Kidney (tissue), 14 donors: Measurements from ENCODE around the gene GABRR3. TPM values are rescaled to one million over a fixed set of nuclear protein-coding genes. Genes with fewer than 3 reads are reported as not detected.

Experiments used
- DNase-seq, 5 donors: peaks; one replicate each; pipeline ENCODE4 v3.0.0-alpha.2; 2013 to 2020
- FAIRE-seq: peaks from 2 replicates; lab custom pipeline; 2012; peaks lifted over from hg19 to GRCh38; lab: Jason Lieb, UNC
- H3K27ac ChIP-seq, 2 donors: one replicate each; pipeline ENCODE4 v1.7.0; 2013; ENCODE audit warnings: low read depth in 2 of 2, low read length in 2 of 2, inconsistent platforms in 1 of 2
- H3K27me3 ChIP-seq: one replicate; pipeline ENCODE4 v1.7.1; 2013; ENCODE audit warnings: low read length, inconsistent platforms; ENCODE audit not compliant: control insufficient read depth, insufficient read depth
- H3K36me3 ChIP-seq, 3 donors: one replicate each; pipeline versions ENCODE4 v1.7.0 to v1.7.1; 2013; ENCODE audit warnings: low read length in 3 of 3, control low read depth in 1 of 3, inconsistent platforms in 1 of 3; ENCODE audit not compliant: insufficient read depth in 3 of 3, control insufficient read depth in 2 of 3
- H3K4me1 ChIP-seq, 3 donors: one replicate each; pipeline versions ENCODE4 v1.7.0 to v1.7.1; 2013; ENCODE audit warnings: low read length in 3 of 3, inconsistent platforms in 1 of 3, low read depth in 1 of 3; ENCODE audit not compliant: control insufficient read depth in 2 of 3, insufficient read depth in 2 of 3
- H3K4me3 ChIP-seq, 3 donors: one replicate each; pipeline versions ENCODE4 v1.7.0 to v1.8.1; 2013; ENCODE audit warnings: low read length in 3 of 3, control low read depth in 1 of 3, inconsistent platforms in 1 of 3
- H3K9ac ChIP-seq, 3 donors: one replicate each; pipeline versions ENCODE4 v1.7.0 to v1.7.1; 2013; ENCODE audit warnings: low read length in 3 of 3, control low read depth in 1 of 3, inconsistent platforms in 1 of 3
- H3K9me3 ChIP-seq, 3 donors: one replicate each; pipeline versions ENCODE4 v1.7.0 to v1.7.1; 2013; ENCODE audit warnings: low read length in 3 of 3, control low read depth in 1 of 3, inconsistent platforms in 1 of 3; ENCODE audit not compliant: control insufficient read depth in 2 of 3, insufficient read depth in 1 of 3
- CTCF ChIP-seq: IDR thresholded peaks from 3 replicates; pipeline ENCODE4 v1.5.1; 2012; ENCODE audit warnings: mild to moderate bottlenecking, moderate library complexity, borderline replicate concordance; ENCODE audit not compliant: insufficient read depth; ENCODE audit errors: extremely low read depth
- intact Hi-C: fragments of 100-400 bp; cut with DNase I; formaldehyde crosslinking; loops from one replicate; pipeline ENCODE4 v1.11.1; 2022
- polyA plus RNA-seq: library from polyadenylated mRNA; stranded (reverse); fragments of 350-450 nt; fragmentation: Illumina TruSeq; extraction: RNeasy Lipid Tissue Mini Kit (QIAGEN cat#74804); gene quantifications from one replicate; pipeline ENCODE4 v1.2.3, GENCODE V29; 2014; ENCODE audit warnings: low read depth, low replicate concordance; ENCODE audit not compliant: insufficient read depth
- total RNA-seq: library from RNA; stranded (reverse); fragmentation: NEBNext Ultra II Directional; extraction: Animal tissue kit (Norgen Biotek cat#: 25700); gene quantifications from one replicate; pipeline ENCODE4 v1.2.1, GENCODE V29; 2021
- donor health status: control.
- donor health status: control.
- donor health status: control.
- donor health status: control.
- donor health status: control.
- donor health status: DM: yes; HTN: yes; CAD: no.
- donor health status: Normal renal cell carcinoma (clear cell type).

The GABRR3 gene
- total and polyA plus RNA-seq, 2 donors from 2014 or later, result not detected

DNA sequence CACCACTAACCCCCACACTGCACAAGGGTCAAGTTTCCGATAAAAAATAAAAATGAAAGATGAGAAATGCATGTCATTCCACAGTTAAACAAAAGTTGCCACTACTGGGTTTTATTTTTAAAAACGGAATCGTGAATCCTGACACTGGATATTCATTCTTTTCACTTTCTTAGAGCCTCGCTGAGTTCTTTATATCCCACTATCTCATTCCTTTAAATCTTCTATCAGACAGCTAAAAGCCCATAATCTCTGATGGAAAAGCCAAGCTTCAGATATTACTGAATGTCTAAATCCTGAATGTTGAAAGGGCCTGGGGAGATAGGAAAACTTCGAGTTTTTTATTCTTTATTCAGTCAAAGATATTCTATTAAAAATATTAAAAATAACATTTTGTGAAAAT lies 74.6 kb downstream of the GABRR3 start:
- intact Hi-C loops, result no loop called here
- DNase-seq (no peak), FAIRE-seq (no peak)
- Histone ChIP-seq H3K9me3 (no peaks in the 10 kb centered on the region), H3K36me3 (peaks cover 0 to 6% (median 0%) of the 10 kb centered on the region in 3 donors), H3K27ac (no peak overlapping the region), H3K27me3 (no peaks in the 10 kb centered on the region), H3K4me3 (no peak overlapping the region), H3K9ac (no peak overlapping the region), H3K4me1 (peaks cover 0 to 8% (median 7%) of the 10 kb centered on the region in 3 donors)
- TF ChIP-seq CTCF, result no peak

- FAIRE-seq (no peak), DNase-seq (no peak)
- H3K9ac ChIP-seq, result no peak overlapping the region
- peaks cover 0 to 6% (median 0%) of the 10 kb centered on the region in 3 donors for H3K36me3 ChIP-seq
- H3K4me1 ChIP-seq, result peaks cover 0 to 8% (median 7%) of the 10 kb centered on the region in 3 donors
- no peak overlapping the region for H3K4me3 ChIP-seq
- intact Hi-C loops, result no loop called here
- H3K9me3 ChIP-seq, result no peaks in the 10 kb centered on the region
- H3K27ac ChIP-seq, result no peak overlapping the region
- no peaks in the 10 kb centered on the region for H3K27me3 ChIP-seq
- TF ChIP-seq CTCF, result no peak
These were observed 75.2 kb downstream of the GABRR3 start for GRCh38 chr3:97959872-97960271.

DNA sequence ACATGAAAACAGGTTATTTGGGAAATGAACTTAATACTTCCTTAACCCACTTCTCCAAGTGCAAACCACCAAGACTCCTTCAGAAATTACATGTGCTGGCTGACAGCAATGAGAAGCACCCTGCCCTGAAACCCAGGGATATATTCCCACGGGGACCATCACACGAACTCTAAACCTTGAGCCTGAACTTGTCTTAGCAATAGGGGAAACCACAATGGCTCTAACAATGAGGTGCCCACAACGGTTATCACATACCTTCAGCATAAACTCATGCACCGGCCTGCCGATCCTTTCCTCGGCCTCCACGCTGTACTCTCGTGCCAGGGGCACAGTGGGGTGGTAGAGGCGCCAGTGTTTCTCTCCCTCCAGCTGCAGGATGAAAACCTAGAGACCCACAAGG lies 76.3 kb downstream of the GABRR3 start:
- Histone ChIP-seq H3K27ac (no peak overlapping the region), H3K4me1 (peaks cover 0 to 8% (median 3%) of the 10 kb centered on the region in 3 donors), H3K4me3 (no peak overlapping the region), H3K27me3 (no peaks in the 10 kb centered on the region), H3K9me3 (no peaks in the 10 kb centered on the region), H3K36me3 (peaks cover 2 to 10% (median 6%) of the 10 kb centered on the region in 3 donors), H3K9ac (no peak overlapping the region)
- DNase-seq, result no peak
- TF ChIP-seq CTCF, result no peak
- FAIRE-seq, result no peak
- intact Hi-C loops, result no loop called here

DNA sequence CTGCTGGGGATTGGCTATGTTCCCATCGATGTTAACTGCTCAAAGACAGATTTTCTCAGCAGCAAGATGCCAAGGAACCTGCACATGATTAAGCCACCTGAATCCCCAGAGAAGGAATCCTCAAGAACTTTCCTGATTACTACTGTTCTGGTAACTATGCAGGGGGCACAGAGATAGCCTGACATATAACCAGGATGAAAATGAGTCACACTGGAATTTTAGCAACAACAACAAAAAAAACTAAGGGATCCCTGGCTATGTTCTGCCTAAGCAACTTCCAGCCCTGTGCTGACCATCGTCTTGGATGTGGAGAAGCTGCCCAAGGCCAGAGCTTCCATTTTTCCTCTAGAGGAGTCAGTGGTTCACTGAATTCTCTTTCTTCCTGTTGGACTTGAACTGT lies 76.7 kb downstream of the GABRR3 start:
- Histone ChIP-seq H3K27ac (peak overlapping the region in 1 of 2 donors; percentile 24), H3K36me3 (peaks cover 2 to 10% (median 6%) of the 10 kb centered on the region in 3 donors), H3K9ac (no peak overlapping the region), H3K4me3 (no peak overlapping the region), H3K9me3 (no peaks in the 10 kb centered on the region), H3K27me3 (no peaks in the 10 kb centered on the region), H3K4me1 (peaks cover 0 to 8% (median 0%) of the 10 kb centered on the region in 3 donors)
- TF ChIP-seq CTCF, result no peak
- intact Hi-C loops, result no loop called here
- DNase-seq (no peak), FAIRE-seq (no peak)
